BLaER1 treated with 17β-estradiol and CSF1 and Interleukin-3, amounts not matched to agents 10 nM and 100 nM (cell line): ENCODE measurements around the gene NUMBL.

Experiments used
- H3K27ac ChIP-seq, 11 experiments: shearing (Covaris generic); formaldehyde crosslinking; 2 replicates each; pipeline ENCODE4 v1.8.1; 2022
- H3K27me3 ChIP-seq, 11 experiments: shearing (Covaris generic); formaldehyde crosslinking; 2 replicates each; pipeline ENCODE4 v1.8.1; 2022
- H3K36me3 ChIP-seq, 11 experiments: shearing (Covaris generic); formaldehyde crosslinking; 2 replicates each; pipeline ENCODE4 v1.8.1; 2022
- H3K4me1 ChIP-seq, 10 experiments: shearing (Covaris generic); formaldehyde crosslinking; 2 replicates each; pipeline ENCODE4 v1.8.1; 2022
- H3K4me2 ChIP-seq, 11 experiments: shearing (Covaris generic); formaldehyde crosslinking; 2 replicates each; pipeline ENCODE4 v1.8.1; 2022
- H3K4me3 ChIP-seq, 10 experiments: shearing (Covaris generic); formaldehyde crosslinking; 2 replicates each; pipeline ENCODE4 v1.8.1; 2022
- H3K9ac ChIP-seq, 11 experiments: shearing (Covaris generic); formaldehyde crosslinking; 2 replicates each; pipeline ENCODE4 v1.8.1; 2022
- H3K9me3 ChIP-seq, 11 experiments: shearing (Covaris generic); formaldehyde crosslinking; replicated peaks in 1 of 11; 2 replicates each; pipeline ENCODE4 v1.8.1; 2022
- H4K20me1 ChIP-seq, 11 experiments: shearing (Covaris generic); formaldehyde crosslinking; 2 replicates each; pipeline ENCODE4 v1.8.1; 2022
- Cebpa-rat ChIP-seq, 11 experiments: shearing (Covaris generic); IDR thresholded peaks; 2 replicates each; pipeline ENCODE4 v1.8.1; 2022

NUMBL gene

GRCh38 chr19:40689339-40690049, 957 bp downstream of the NUMBL start:
- Histone ChIP-seq H4K20me1 (peaks cover 0 to 20% (median 0%) of the 10 kb centered on the region in 11 experiments; a peak in 4 of 22 replicates), H3K36me3 (peaks cover 10 to 38% (median 23%) of the 10 kb centered on the region in 11 experiments; a peak in 21 of 22 replicates), H3K4me1 (peaks cover 27 to 45% (median 38%) of the 10 kb centered on the region in 10 experiments), H3K4me3 (peak overlapping the region; percentile 54 to 80 (median 74)), H3K27ac (peak overlapping the region in 10 of 11 experiments; percentile 46 to 93 (median 82); a peak in 20 of 22 replicates), H3K9me3 (no peaks in the 10 kb centered on the region), H3K27me3 (no peaks in the 10 kb centered on the region), H3K9ac (peak overlapping the region; percentile 77 to 88 (median 85)), H3K4me2 (peak overlapping the region; percentile 95 to 100 (median 98))
- no peak for TF ChIP-seq Cebpa-rat (IDR thresholded peaks at IDR 0.05)

GRCh38 chr19:40688987-40689338, 1.5 kb downstream of the NUMBL start:
- Histone ChIP-seq H3K4me3 (peak overlapping the region in 8 of 10 experiments; percentile 72 to 80 (median 76); a peak in 13 of 20 replicates), H4K20me1 (peaks cover 0 to 20% (median 0%) of the 10 kb centered on the region in 11 experiments; a peak in 4 of 22 replicates), H3K27me3 (no peaks in the 10 kb centered on the region), H3K9me3 (no peaks in the 10 kb centered on the region), H3K36me3 (peaks cover 10 to 33% (median 20%) of the 10 kb centered on the region in 11 experiments; a peak in 21 of 22 replicates), H3K9ac (peak overlapping the region in 10 of 11 experiments; percentile 77 to 88 (median 86); a peak in 18 of 22 replicates), H3K4me2 (peak overlapping the region; percentile 95 to 100 (median 98)), H3K4me1 (peaks cover 27 to 45% (median 38%) of the 10 kb centered on the region in 10 experiments), H3K27ac (peak overlapping the region in 2 of 11 experiments; percentile 76 to 93; a peak in 3 of 22 replicates)
- no peak for TF ChIP-seq Cebpa-rat (IDR thresholded peaks at IDR 0.05)

DNA sequence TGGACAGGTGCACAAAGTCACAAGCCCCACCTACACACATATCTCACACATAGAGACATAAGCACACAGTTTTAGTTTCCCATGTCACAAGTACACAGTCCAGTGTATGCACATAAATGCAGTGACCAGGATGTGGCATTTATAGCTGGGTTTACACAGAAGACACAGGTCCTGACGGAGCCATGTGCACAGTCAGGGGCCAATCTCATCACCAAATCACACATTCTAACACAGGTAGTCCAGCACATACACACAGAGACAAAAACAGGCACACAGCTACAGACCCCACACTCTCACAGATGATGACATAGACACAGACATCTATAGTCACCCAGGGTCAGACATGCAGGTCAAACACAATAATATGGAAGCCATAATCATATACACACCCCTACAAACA, 2.1 kb downstream of the NUMBL start:
- TF ChIP-seq Cebpa-rat (IDR thresholded peaks at IDR 0.05), result no peak
- H3K4me2 ChIP-seq, result peak overlapping the region in 8 of 11 experiments; percentile 95 to 100 (median 98); a peak in 8 of 22 replicates
- no peak overlapping the region for H3K27ac ChIP-seq
- no peak overlapping the region for H3K9ac ChIP-seq
- H3K4me3 ChIP-seq, result no peak overlapping the region
- H3K27me3 ChIP-seq, result no peaks in the 10 kb centered on the region
- peaks cover 11 to 36% (median 25%) of the 10 kb centered on the region in 11 experiments; a peak in 21 of 22 replicates for H3K36me3 ChIP-seq
- H3K4me1 ChIP-seq, result peaks cover 27 to 45% (median 38%) of the 10 kb centered on the region in 10 experiments
- H4K20me1 ChIP-seq, result peaks cover 0 to 20% (median 0%) of the 10 kb centered on the region in 11 experiments; a peak in 4 of 22 replicates
- no peaks in the 10 kb centered on the region for H3K9me3 ChIP-seq

DNA sequence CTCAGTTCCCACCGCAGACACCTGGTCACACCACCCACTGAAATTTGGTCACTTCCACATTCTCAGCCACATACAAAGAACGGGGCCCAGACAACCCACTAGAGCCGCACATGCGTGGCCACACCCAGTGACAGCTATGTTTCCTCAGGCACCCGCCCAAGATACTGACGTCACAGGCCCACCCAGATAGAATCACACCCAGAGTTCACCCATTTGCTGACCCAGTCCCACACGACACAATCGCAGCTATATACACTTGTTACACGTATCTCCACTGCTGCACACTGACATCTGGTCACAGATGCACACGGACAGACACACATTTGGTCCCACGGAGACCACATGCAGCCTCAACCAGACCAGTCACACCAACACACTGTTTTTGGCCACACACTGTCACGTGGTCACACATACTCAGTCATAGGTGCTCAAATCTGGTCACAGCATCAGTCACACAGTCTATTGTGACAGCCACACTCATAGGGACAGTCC, 2.9 kb downstream of the NUMBL start:
- no peaks in the 10 kb centered on the region for H3K9me3 ChIP-seq
- TF ChIP-seq Cebpa-rat (IDR thresholded peaks at IDR 0.05), result no peak
- H4K20me1 ChIP-seq, result peaks cover 0 to 20% (median 0%) of the 10 kb centered on the region in 11 experiments; a peak in 4 of 22 replicates
- no peaks in the 10 kb centered on the region for H3K27me3 ChIP-seq
- no peak overlapping the region for H3K27ac ChIP-seq
- H3K4me2 ChIP-seq, result peak overlapping the region in 2 of 11 experiments; percentile 98 to 99; a peak in 1 of 22 replicates
- no peak overlapping the region for H3K9ac ChIP-seq
- no peak overlapping the region for H3K4me3 ChIP-seq
- peaks cover 27 to 45% (median 38%) of the 10 kb centered on the region in 10 experiments for H3K4me1 ChIP-seq
- peaks cover 14 to 38% (median 27%) of the 10 kb centered on the region in 11 experiments; a peak in 21 of 22 replicates for H3K36me3 ChIP-seq

- peaks cover 19 to 44% (median 33%) of the 10 kb centered on the region in 11 experiments; a peak in 21 of 22 replicates for H3K36me3 ChIP-seq
- H3K4me3 ChIP-seq, result no peak overlapping the region
These were observed 3.4 kb downstream of the NUMBL start for GRCh38 chr19:40686882-40687524.

DNA sequence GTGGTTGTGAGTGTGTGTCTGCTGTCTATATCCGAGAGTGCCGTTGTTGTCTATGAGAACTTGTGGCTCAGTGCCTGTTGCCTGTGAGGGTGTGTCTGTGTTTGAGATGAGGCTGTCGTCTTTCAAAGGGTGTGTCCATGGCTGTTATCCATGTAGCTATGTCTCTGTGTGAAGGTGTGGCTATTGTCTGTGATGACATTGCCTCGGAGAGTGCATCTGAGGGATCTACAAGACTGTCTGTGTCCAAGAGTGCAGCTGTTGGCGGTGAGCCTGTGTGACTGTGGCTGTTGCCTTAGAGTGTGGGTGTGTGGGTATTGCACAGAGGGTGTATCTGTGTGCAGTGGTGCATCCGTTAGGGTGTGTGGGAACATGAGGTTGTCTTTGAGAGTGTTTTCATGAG, 4.9 kb downstream of the NUMBL start:
- TF ChIP-seq Cebpa-rat (IDR thresholded peaks at IDR 0.05), result no peak
- Histone ChIP-seq H3K4me1 (peaks cover 19 to 30% (median 25%) of the 10 kb centered on the region in 10 experiments), H3K27me3 (no peaks in the 10 kb centered on the region), H3K27ac (no peak overlapping the region), H4K20me1 (peaks cover 0 to 20% (median 0%) of the 10 kb centered on the region in 11 experiments; a peak in 5 of 22 replicates), H3K9ac (no peak overlapping the region), H3K9me3 (no peaks in the 10 kb centered on the region), H3K4me2 (no peak overlapping the region), H3K36me3 (peaks cover 28 to 58% (median 43%) of the 10 kb centered on the region in 11 experiments; a peak in 21 of 22 replicates), H3K4me3 (no peak overlapping the region)

More at GRCh38 chr19:40686882-40687524, 3.4 kb downstream of the NUMBL start:
- H3K4me1 ChIP-seq, result peaks cover 27 to 42% (median 36%) of the 10 kb centered on the region in 10 experiments
- H3K27me3 ChIP-seq, result no peaks in the 10 kb centered on the region
- H4K20me1 ChIP-seq, result peaks cover 0 to 20% (median 0%) of the 10 kb centered on the region in 11 experiments; a peak in 4 of 22 replicates
- no peak overlapping the region for H3K27ac ChIP-seq
- H3K9ac ChIP-seq, result no peak overlapping the region
- TF ChIP-seq Cebpa-rat (IDR thresholded peaks at IDR 0.05), result no peak
- H3K4me2 ChIP-seq, result no peak overlapping the region
- no peaks in the 10 kb centered on the region for H3K9me3 ChIP-seq

- H3K27me3 ChIP-seq, result no peaks in the 10 kb centered on the region
- H3K36me3 ChIP-seq, result peaks cover 30 to 63% (median 45%) of the 10 kb centered on the region in 11 experiments; a peak in 21 of 22 replicates
These were observed 5.4 kb downstream of the NUMBL start for GRCh38 chr19:40685016-40685526.

GRCh38 chr19:40684280-40684679, 6.2 kb downstream of the NUMBL start:
- H3K36me3 ChIP-seq, result peaks cover 30 to 71% (median 48%) of the 10 kb centered on the region in 11 experiments; a peak in 21 of 22 replicates
- no peak overlapping the region for H3K9ac ChIP-seq
- H3K9me3 ChIP-seq, result no peaks in the 10 kb centered on the region
- no peaks in the 10 kb centered on the region for H3K27me3 ChIP-seq
- H3K4me2 ChIP-seq, result no peak overlapping the region
- H3K27ac ChIP-seq, result no peak overlapping the region
- H4K20me1 ChIP-seq, result peaks cover 0 to 15% (median 0%) of the 10 kb centered on the region in 11 experiments; a peak in 5 of 22 replicates
- no peak for TF ChIP-seq Cebpa-rat (IDR thresholded peaks at IDR 0.05)
- H3K4me1 ChIP-seq, result peaks cover 10 to 20% (median 15%) of the 10 kb centered on the region in 10 experiments
- H3K4me3 ChIP-seq, result no peak overlapping the region

More at GRCh38 chr19:40685016-40685526, 5.4 kb downstream of the NUMBL start:
- H3K9ac ChIP-seq, result no peak overlapping the region
- no peak overlapping the region for H3K4me2 ChIP-seq
- TF ChIP-seq Cebpa-rat (IDR thresholded peaks at IDR 0.05), result no peak
- H3K4me1 ChIP-seq, result peaks cover 18 to 28% (median 23%) of the 10 kb centered on the region in 10 experiments
- H3K4me3 ChIP-seq, result no peak overlapping the region
- no peaks in the 10 kb centered on the region for H3K9me3 ChIP-seq
- peaks cover 0 to 20% (median 0%) of the 10 kb centered on the region in 11 experiments; a peak in 5 of 22 replicates for H4K20me1 ChIP-seq
- H3K27ac ChIP-seq, result no peak overlapping the region
